ENCODE results near the gene PLAC1. TPM values are rescaled to one million over a fixed set of nuclear protein-coding genes. Genes with fewer than 3 reads are reported as not detected.

PLAC1 gene
- total and polyA plus RNA-seq, 2 of the 13 experiments (the other 11 are each of a cell fraction or from before 2014, with no cell fraction given) = 0.40 to 2.7 TPM

GRCh38 chrX:134641346-134641745 lies 16.9 kb downstream of the PLAC1 start:
- H3K9ac ChIP-seq (ENCODE audit: insufficient read depth, low read depth, low read length) = no peak overlapping the region
- no TSS peak for BruUV-seq (replicated peaks)
- DNase-seq (ENCODE audit: low spot score) = no peak
- no peaks in the 10 kb centered on the region for H3K79me2 ChIP-seq (ENCODE audit: insufficient read depth, low read length)
- no peaks in the 10 kb centered on the region for H3K36me3 ChIP-seq (replicated peaks in 1 of 2; ENCODE audit: control insufficient read depth in 1 of 2, insufficient read depth in 2 of 2, low read length in 2 of 2)
- H3K4me2 ChIP-seq (ENCODE audit: low read depth, low read length) = no peak overlapping the region
- H3K4me3 ChIP-seq (replicated peaks in 1 of 3; ENCODE audit: insufficient read depth in 1 of 3, low read depth in 2 of 3, low read length in 3 of 3) = no peak overlapping the region
- H3K27me3 ChIP-seq (ENCODE audit: control insufficient read depth in 1 of 2, insufficient read depth in 2 of 2, low read length in 2 of 2) = no peaks in the 10 kb centered on the region
- no peak for FAIRE-seq
- CTCF ChIA-PET (ENCODE audit: low intra/inter-chr PET ratio, low total read pairs) = no interaction called here
- POLR2A ChIA-PET = no interaction called here
- no peaks in the 10 kb centered on the region for H4K20me1 ChIP-seq (ENCODE audit: insufficient read depth, low read length)
- intact Hi-C loops (cut with micrococcal nuclease; ENCODE audit: unreplicated experiment) (no loop called here), in situ Hi-C loops (cut with HindIII; ENCODE audit: extremely low pct_ligation_motif_present, low pct_unique_long_range_greater_than_20kb) (no loop called here)
- no peak overlapping the region for H2AFZ ChIP-seq (ENCODE audit: low read length)
- H3K27ac ChIP-seq (ENCODE audit: extremely low read length, insufficient read depth, low read length) = no peak overlapping the region
- TF ChIP-seq TIGD3 (CRISPR knock-in tag; IDR thresholded peaks at IDR 0.05; ENCODE audit: borderline replicate concordance) (no peak), ZNF17 (CRISPR knock-in tag; IDR thresholded peaks at IDR 0.05) (no peak), ZNF10 (CRISPR knock-in tag; IDR thresholded peaks at IDR 0.05; ENCODE audit: borderline replicate concordance, low read depth) (no peak), PREB (CRISPR knock-in tag; IDR thresholded peaks at IDR 0.05) (no peak), SP1 (IDR thresholded peaks at IDR 0.05) (no peak), SP1 (CRISPR knock-in tag; IDR thresholded peaks at IDR 0.05) (no peak), ZSCAN31 (CRISPR knock-in tag; IDR thresholded peaks at IDR 0.05; ENCODE audit: low read depth) (no peak), KDM3A (CRISPR knock-in tag; IDR thresholded peaks at IDR 0.05; ENCODE audit: low read depth) (no peak), CCAR2 (optimal IDR thresholded peaks at IDR 0.05; ENCODE audit: low read depth, low read length) (no peak)
- no peaks in the 10 kb centered on the region for H3K9me3 ChIP-seq (ENCODE audit: low read length)
- H3K4me1 ChIP-seq (ENCODE audit: insufficient read depth, low read length) = no peaks in the 10 kb centered on the region
- ATAC-seq = no peak
- 0% methylated on average over 2 of the region's 2 CpGs for WGBS (ENCODE audit: low lambda C conversion rate)

All from HepG2 (cell line).